MM.1S (cell line): ENCODE results near the gene ATP9A.

ENCODE experiments used
- DNase-seq: peaks from one replicate; pipeline ENCODE4 v3.0.0-alpha.2; 2015
- H2AFZ ChIP-seq: fragments of 300-600 bp; sonication (generic); 2 replicates; pipeline ENCODE4 v1.6.0; 2016; ENCODE audit warnings: antibody characterized with exemption, low read length
- H3F3A ChIP-seq: fragments of 300-600 bp; sonication (generic); 2 replicates; pipeline ENCODE4 v1.6.1; 2016; ENCODE audit warnings: mild to moderate bottlenecking, antibody characterized with exemption, low read length, moderate library complexity, mixed read lengths; ENCODE audit not compliant: insufficient read depth
- H3K27ac ChIP-seq: fragments of 300-600 bp; sonication (generic); 2 replicates; pipeline ENCODE4 v1.5.1; 2016; ENCODE audit warnings: mild to moderate bottlenecking, low read length
- H3K27me3 ChIP-seq: fragments of 300-600 bp; sonication (generic); replicated peaks from 2 replicates; pipeline ENCODE4 v1.6.0; 2016; ENCODE audit warnings: low read length; ENCODE audit not compliant: insufficient read depth
- H3K36me3 ChIP-seq: fragments of 300-600 bp; sonication (generic); replicated peaks from 2 replicates; pipeline ENCODE4 v1.6.1; 2016; ENCODE audit warnings: mild to moderate bottlenecking, low read length, mixed read lengths; ENCODE audit not compliant: insufficient read depth
- H3K4me1 ChIP-seq: fragments of 300-600 bp; sonication (generic); 2 replicates; pipeline ENCODE4 v1.6.1; 2016; ENCODE audit warnings: low read length, mixed read lengths
- H3K4me2 ChIP-seq: fragments of 300-600 bp; sonication (generic); 2 replicates; pipeline ENCODE4 v1.6.0; 2016; ENCODE audit warnings: low read depth, low read length
- H3K4me3 ChIP-seq: fragments of 300-600 bp; sonication (generic); 2 replicates; pipeline ENCODE4 v1.5.1; 2016; ENCODE audit warnings: low read length, mixed read lengths
- H3K79me2 ChIP-seq: fragments of 300-600 bp; sonication (generic); 2 replicates; pipeline ENCODE4 v1.6.1; 2016; ENCODE audit warnings: mixed run types, low read length, mixed read lengths
- H3K9ac ChIP-seq: fragments of 300-600 bp; sonication (generic); 2 replicates; pipeline ENCODE4 v1.6.1; 2016; ENCODE audit warnings: low read length, mixed read lengths
- H3K9me2 ChIP-seq: fragments of 300-600 bp; sonication (generic); replicated peaks from 2 replicates; pipeline ENCODE4 v1.6.1; 2016; ENCODE audit warnings: mild to moderate bottlenecking, low read length, mixed read lengths; ENCODE audit not compliant: insufficient read depth
- H3K9me3 ChIP-seq: fragments of 300-600 bp; sonication (generic); replicated peaks from 2 replicates; pipeline ENCODE4 v1.6.1; 2016; ENCODE audit warnings: mild to moderate bottlenecking, low read length, mixed read lengths; ENCODE audit not compliant: insufficient read depth
- H4K20me1 ChIP-seq: fragments of 300-600 bp; sonication (generic); 2 replicates; pipeline ENCODE4 v1.6.1; 2016; ENCODE audit warnings: mild to moderate bottlenecking, low read length, moderate library complexity, mixed read lengths; ENCODE audit not compliant: insufficient read depth
- CTCF ChIP-seq: fragments of 300-600 bp; sonication (generic); IDR thresholded peaks from 2 replicates; pipeline ENCODE4 v1.5.1; 2016; ENCODE audit warnings: antibody characterized with exemption, low read length, mixed read lengths
- EZH2 ChIP-seq: fragments of 300-600 bp; sonication (generic); optimal IDR thresholded peaks from 2 replicates; pipeline ENCODE3; 2017; ENCODE audit warnings: low read depth, mild to moderate bottlenecking, antibody characterized with exemption, low read length, mixed read lengths
- EZH2phosphoT487 ChIP-seq: fragments of 300-600 bp; sonication (generic); IDR thresholded peaks from 2 replicates; pipeline ENCODE4 v1.6.1; 2018; ENCODE audit warnings: antibody characterized with exemption, low read length

Gene ATP9A

GRCh38 chr20:51588762-51589161 lies 179.4 kb downstream of the ATP9A start:
- Histone ChIP-seq H3K36me3 (no peaks in the 10 kb centered on the region), H3F3A (no peaks in the 10 kb centered on the region), H2AFZ (no peak overlapping the region), H3K4me1 (no peaks in the 10 kb centered on the region), H3K9me2 (no peaks in the 10 kb centered on the region), H3K27ac (no peak overlapping the region), H3K27me3 (no peaks in the 10 kb centered on the region), H3K79me2 (no peaks in the 10 kb centered on the region), H3K4me3 (no peak overlapping the region), H3K9me3 (no peaks in the 10 kb centered on the region), H3K4me2 (no peak overlapping the region), H3K9ac (no peak overlapping the region), H4K20me1 (no peaks in the 10 kb centered on the region)
- no peak for DNase-seq
- TF ChIP-seq EZH2phosphoT487 (no peak), CTCF (no peak), EZH2 (no peak)

- no peak overlapping the region for H3K4me3 ChIP-seq
- H3K9me2 ChIP-seq = no peaks in the 10 kb centered on the region
- no peak for DNase-seq
- H3F3A ChIP-seq = no peaks in the 10 kb centered on the region
- no peaks in the 10 kb centered on the region for H3K79me2 ChIP-seq
- H3K4me1 ChIP-seq = no peaks in the 10 kb centered on the region
- H3K9me3 ChIP-seq = no peaks in the 10 kb centered on the region
- no peak overlapping the region for H2AFZ ChIP-seq
- H3K27ac ChIP-seq = no peak overlapping the region
- no peak for TF ChIP-seq CTCF
- no peak for TF ChIP-seq EZH2
- no peak for TF ChIP-seq EZH2phosphoT487
- no peaks in the 10 kb centered on the region for H4K20me1 ChIP-seq
- H3K4me2 ChIP-seq = no peak overlapping the region
- no peak overlapping the region for H3K9ac ChIP-seq
- H3K36me3 ChIP-seq = no peaks in the 10 kb centered on the region
- no peaks in the 10 kb centered on the region for H3K27me3 ChIP-seq
Observed at GRCh38 chr20:51587145-51587544, 181.0 kb downstream of the ATP9A start.

- H3K9me2 ChIP-seq = no peaks in the 10 kb centered on the region
- H4K20me1 ChIP-seq = no peaks in the 10 kb centered on the region
- H3F3A ChIP-seq = no peaks in the 10 kb centered on the region
- TF ChIP-seq EZH2 (no peak), EZH2phosphoT487 (no peak), CTCF (no peak)
- no peak overlapping the region for H3K27ac ChIP-seq
- H3K4me2 ChIP-seq = no peak overlapping the region
- no peaks in the 10 kb centered on the region for H3K36me3 ChIP-seq
- no peaks in the 10 kb centered on the region for H3K9me3 ChIP-seq
- no peaks in the 10 kb centered on the region for H3K27me3 ChIP-seq
- H3K4me3 ChIP-seq = no peak overlapping the region
- H3K9ac ChIP-seq = no peak overlapping the region
- H3K4me1 ChIP-seq = no peaks in the 10 kb centered on the region
- no peak overlapping the region for H2AFZ ChIP-seq
- no peaks in the 10 kb centered on the region for H3K79me2 ChIP-seq
- no peak for DNase-seq
Observed at GRCh38 chr20:51586005-51586440, 182.2 kb downstream of the ATP9A start.

GRCh38 chr20:51585148-51585547 lies 183.0 kb downstream of the ATP9A start:
- no peaks in the 10 kb centered on the region for H3K36me3 ChIP-seq
- no peaks in the 10 kb centered on the region for H3K4me1 ChIP-seq
- H3K27me3 ChIP-seq = no peaks in the 10 kb centered on the region
- H3K9me2 ChIP-seq = no peaks in the 10 kb centered on the region
- no peaks in the 10 kb centered on the region for H3K79me2 ChIP-seq
- no peaks in the 10 kb centered on the region for H4K20me1 ChIP-seq
- no peak overlapping the region for H2AFZ ChIP-seq
- H3K9me3 ChIP-seq = no peaks in the 10 kb centered on the region
- H3K27ac ChIP-seq = no peak overlapping the region
- no peak for TF ChIP-seq CTCF
- TF ChIP-seq EZH2phosphoT487 = no peak
- TF ChIP-seq EZH2 = no peak
- DNase-seq = no peak
- no peaks in the 10 kb centered on the region for H3F3A ChIP-seq
- H3K9ac ChIP-seq = no peak overlapping the region
- H3K4me3 ChIP-seq = no peak overlapping the region
- H3K4me2 ChIP-seq = no peak overlapping the region
